HG03442 (cell line): ENCODE data around the gene DOCK1.
"Not testable (repeated sequence)": the region's sequence is repeated elsewhere in the genome, so short reads cannot be mapped to it uniquely, and the experiment has no call there.

Experiments used
- ATAC-seq: cut with Tn5 transposase; IDR thresholded peaks from one replicate; pipeline ENCODE4 v1.9.1; 2021; ENCODE audit warnings: mild to moderate bottlenecking, moderate library complexity; ENCODE audit not compliant: unreplicated experiment

The DOCK1 gene

GRCh38 chr10:127298381-127298780, 393.2 kb downstream of the DOCK1 start:
- no peak for ATAC-seq

GRCh38 chr10:127299192-127299591, 394.0 kb downstream of the DOCK1 start:
- ATAC-seq: not testable (repeated sequence)

DNA sequence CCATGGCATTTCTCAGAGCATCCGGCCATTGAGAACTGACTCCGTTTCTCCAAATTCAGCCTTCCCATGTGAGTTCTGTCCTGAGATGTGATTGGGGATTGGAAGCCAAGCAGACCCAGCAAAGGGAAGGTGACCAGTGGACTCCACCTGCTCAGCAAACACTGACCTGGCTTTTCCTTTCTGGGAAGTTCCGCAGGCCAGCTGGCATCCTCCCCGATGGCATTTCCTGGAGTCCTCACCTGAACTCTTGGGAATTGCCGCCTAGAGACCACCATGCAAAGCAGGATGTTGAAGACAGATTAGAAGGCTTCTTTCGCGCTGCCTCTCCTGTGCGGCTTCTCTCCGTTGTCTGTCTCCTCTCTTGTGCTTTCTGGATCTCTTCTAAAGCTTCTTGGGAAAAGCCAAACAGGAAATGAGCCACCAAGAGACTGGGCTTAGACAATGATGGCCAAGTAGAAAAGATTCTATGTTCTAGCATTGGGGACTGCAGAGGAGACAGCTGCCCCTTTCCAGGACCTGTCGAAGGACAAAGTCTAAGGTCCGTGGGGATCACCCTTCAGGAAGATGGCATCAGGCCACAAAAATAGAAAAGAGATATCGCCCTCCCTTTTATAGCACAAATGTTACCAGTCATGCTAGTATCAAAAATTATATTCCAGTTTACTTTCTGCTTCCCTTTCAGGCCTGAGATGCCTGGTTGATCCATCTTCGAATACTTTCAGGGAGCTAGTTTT, 394.9 kb downstream of the DOCK1 start:
- ATAC-seq: no peak

DNA sequence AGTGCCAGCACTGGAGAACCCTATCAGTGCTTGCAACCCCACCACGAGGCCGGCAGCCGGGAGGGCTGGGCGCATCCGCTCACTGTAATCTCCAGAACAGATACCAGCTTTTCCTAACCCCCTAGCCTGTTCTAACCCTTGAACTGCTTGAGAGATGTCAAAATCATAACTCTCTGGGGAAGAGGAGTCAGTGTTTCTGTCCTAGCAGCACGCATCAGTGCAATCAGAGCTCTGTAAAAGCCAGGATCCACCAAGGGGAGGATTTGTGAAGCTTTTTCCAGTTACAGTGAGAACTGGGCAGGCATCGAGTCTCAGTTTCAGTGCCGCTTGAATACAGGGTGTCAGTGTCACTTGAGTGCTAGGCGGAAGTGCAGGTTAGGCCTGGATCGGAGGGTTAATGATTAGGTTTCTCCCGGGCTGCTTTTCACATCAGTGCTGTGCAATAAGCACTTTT, 395.7 kb downstream of the DOCK1 start:
- ATAC-seq: no peak

DNA sequence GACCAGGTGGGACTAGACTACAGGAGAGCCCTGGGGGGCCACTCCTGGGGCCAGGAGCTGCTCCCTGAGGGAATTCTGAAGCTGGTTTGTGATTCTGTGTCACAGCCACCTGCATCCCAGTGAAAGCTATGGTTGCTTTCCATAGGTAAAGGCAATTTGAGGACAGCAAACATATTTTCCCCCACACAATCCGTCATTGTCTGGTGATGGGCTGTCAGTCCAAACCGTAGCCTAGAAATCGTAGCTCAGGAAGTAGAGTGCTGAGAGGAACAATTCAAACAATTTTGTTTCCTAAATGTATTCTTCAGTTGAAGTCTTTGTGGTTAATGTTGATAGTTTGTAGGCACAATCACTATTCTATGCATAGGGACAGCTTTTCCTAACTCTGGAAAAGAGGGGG, 397.1 kb downstream of the DOCK1 start:
- ATAC-seq: no peak

GRCh38 chr10:127303105-127303504, 397.9 kb downstream of the DOCK1 start:
- no peak for ATAC-seq

- ATAC-seq: no peak
Observed at GRCh38 chr10:127303746-127304145, 398.5 kb downstream of the DOCK1 start.

DNA sequence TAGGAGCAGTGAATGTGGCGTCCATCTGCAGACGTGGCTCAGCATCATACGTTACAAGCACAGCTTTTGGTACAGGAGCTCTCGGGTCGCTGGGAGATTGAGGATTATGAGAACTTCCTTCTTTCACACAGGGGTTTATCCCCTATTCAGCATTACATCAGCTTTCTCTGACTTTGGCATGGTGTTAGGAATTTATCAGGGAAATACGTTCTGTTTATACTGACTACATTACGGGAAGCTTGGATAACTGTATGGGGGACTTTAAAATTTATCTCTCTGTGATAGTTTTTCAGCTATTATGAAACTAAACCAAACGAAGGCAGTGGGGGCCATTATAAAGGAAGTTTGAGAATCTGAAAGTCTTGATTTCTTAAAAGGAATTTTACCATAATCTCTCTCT, 401.3 kb downstream of the DOCK1 start:
- ATAC-seq: no peak

DNA sequence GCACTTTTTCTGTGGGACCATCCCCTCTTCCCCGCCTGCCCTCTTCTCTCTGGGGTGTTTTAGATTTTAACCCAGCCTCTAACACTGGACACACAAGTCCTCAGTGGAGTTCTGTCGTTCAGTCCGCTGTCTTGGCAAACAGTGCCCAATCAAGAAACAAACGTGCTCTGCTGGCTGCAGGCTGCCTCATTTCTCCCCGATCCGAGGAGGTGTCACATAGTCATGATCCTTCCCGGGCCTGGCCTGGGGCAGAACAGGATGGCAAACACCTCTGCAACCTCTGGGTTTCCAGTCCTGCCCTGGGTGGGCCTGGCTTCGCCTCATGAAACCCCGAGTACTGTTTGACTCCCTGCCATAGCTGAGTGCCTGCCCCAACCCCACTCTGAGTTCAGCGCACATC, 402.1 kb downstream of the DOCK1 start:
- no peak for ATAC-seq

DNA sequence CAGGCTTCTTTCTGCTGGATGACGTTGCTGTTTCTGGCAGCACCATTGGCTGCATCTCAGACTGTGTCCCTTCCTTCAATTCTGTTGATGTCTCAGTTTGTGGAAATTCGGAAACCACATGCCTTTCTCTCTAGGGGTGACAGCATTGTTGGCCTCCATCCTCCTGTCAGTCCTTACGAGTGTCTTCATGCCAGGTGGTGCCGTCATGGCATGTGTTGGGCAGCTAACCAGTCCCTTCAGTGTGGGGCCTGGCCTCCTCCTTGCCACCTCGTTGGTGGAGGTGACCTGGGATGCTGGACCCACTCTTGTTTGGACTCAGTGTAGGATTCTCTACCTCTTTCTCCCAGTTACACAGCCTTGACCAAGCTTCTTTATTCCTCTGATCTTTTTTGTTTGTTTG, 402.8 kb downstream of the DOCK1 start:
- ATAC-seq: no peak

- not testable (repeated sequence) for ATAC-seq
Observed at GRCh38 chr10:127309619-127310018, 404.4 kb downstream of the DOCK1 start.

GRCh38 chr10:127310430-127310829, 405.2 kb downstream of the DOCK1 start:
- no peak for ATAC-seq

DNA sequence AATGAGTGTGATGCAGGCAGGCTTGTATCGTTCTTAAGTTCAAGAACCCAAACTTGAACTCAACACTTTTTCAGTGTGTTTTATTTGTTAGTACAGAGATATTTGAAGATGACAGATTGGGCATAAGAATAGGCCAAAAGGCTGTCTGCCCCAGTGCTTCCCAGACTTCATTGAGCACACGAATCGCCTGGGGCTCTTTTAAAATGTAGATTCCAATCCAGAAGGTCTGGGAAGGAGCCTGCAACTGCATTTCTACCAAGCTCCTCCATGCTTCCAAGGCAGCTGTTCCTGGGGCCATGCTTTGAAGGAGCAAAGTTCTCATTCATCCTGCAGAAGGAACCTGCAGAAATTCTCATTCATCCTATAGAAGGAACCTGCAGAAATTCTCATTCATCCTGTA, 405.7 kb downstream of the DOCK1 start:
- ATAC-seq: no peak

GRCh38 chr10:127313996-127314700, 408.9 kb downstream of the DOCK1 start:
- ATAC-seq: no peak

DNA sequence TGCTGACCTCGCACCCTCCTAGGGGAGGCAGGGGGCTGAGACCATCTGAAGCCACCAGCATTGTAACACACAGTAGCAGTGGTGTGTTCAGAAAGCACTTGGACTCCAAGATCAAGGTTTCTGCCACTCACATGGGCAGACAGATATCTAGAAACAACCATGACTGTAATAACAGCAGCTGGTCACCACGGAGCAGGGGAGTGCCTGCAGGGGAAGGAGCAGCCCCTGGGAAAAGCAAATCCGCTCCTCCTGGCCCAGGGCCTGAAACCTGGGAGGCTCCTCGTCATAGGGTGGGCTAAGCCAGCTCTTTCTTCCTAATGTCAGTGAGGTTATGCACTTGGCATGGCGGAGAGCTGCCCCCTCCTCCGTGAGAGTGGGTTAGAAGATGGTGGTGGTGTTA, 409.6 kb downstream of the DOCK1 start:
- no peak for ATAC-seq

- no peak for ATAC-seq
Observed at GRCh38 chr10:127315888-127316287, 410.7 kb downstream of the DOCK1 start.

- ATAC-seq: no peak
Observed at GRCh38 chr10:127318396-127318795, 413.2 kb downstream of the DOCK1 start.

- ATAC-seq: no peak
Observed at GRCh38 chr10:127319271-127319670, 414.0 kb downstream of the DOCK1 start.

GRCh38 chr10:127319691-127320090, 414.5 kb downstream of the DOCK1 start:
- no peak for ATAC-seq

- ATAC-seq: no peak
Observed at GRCh38 chr10:127320176-127320575, 414.9 kb downstream of the DOCK1 start.

GRCh38 chr10:127322286-127322685, 417.1 kb downstream of the DOCK1 start:
- ATAC-seq: no peak

GRCh38 chr10:127325506-127325905, 420.3 kb downstream of the DOCK1 start:
- no peak for ATAC-seq
